H9 (cell line): Measurements from ENCODE around the gene NPTX2. TPM values are rescaled to one million over a fixed set of nuclear protein-coding genes. Genes with fewer than 3 reads are reported as not detected.

Experiments used
- DNase-seq: peaks from one replicate; pipeline ENCODE4 v3.0.0-alpha.2; 2017
- H2AFZ ChIP-seq: one replicate; pipeline ENCODE4 v1.6.1; 2013; ENCODE audit warnings: mild to moderate bottlenecking, low read length, control low read depth, moderate library complexity
- H2AK5ac ChIP-seq: 2 replicates; pipeline ENCODE4 v1.6.1; 2013; ENCODE audit warnings: low read length, control low read depth, mixed read lengths; ENCODE audit not compliant: insufficient read length
- H2BK120ac ChIP-seq: one replicate; pipeline ENCODE4 v1.6.1; 2013; ENCODE audit warnings: low read depth, mild to moderate bottlenecking, low read length, control low read depth, inconsistent platforms; ENCODE audit not compliant: poor library complexity, severe bottlenecking
- H2BK12ac ChIP-seq: 2 replicates; pipeline ENCODE4 v1.6.1; 2013; ENCODE audit warnings: low read length, control low read depth, mixed read lengths, low read depth; ENCODE audit not compliant: insufficient read length
- H2BK15ac ChIP-seq: 2 replicates; pipeline ENCODE4 v1.6.1; 2013; ENCODE audit warnings: low read depth, low read length, control low read depth
- H2BK20ac ChIP-seq: one replicate; pipeline ENCODE4 v1.6.1; 2013; ENCODE audit warnings: low read depth, mild to moderate bottlenecking, low read length, control low read depth, inconsistent platforms; ENCODE audit not compliant: poor library complexity, severe bottlenecking
- H2BK5ac ChIP-seq: 2 replicates; pipeline ENCODE4 v1.6.1; 2013; ENCODE audit warnings: low read length, control low read depth, mixed read lengths; ENCODE audit not compliant: insufficient read length
- H3K14ac ChIP-seq: 2 replicates; pipeline ENCODE4 v1.6.1; 2013; ENCODE audit warnings: low read length, control low read depth; ENCODE audit not compliant: insufficient read depth
- H3K18ac ChIP-seq: 2 replicates; pipeline ENCODE4 v1.6.1; 2013; ENCODE audit warnings: low read depth, mild to moderate bottlenecking, mixed read lengths, low read length, control low read depth; ENCODE audit not compliant: insufficient read length
- H3K23ac ChIP-seq: 2 replicates; pipeline ENCODE4 v1.6.1; 2013; ENCODE audit warnings: low read length, control low read depth, mixed read lengths, low read depth; ENCODE audit not compliant: insufficient read length
- H3K23me2 ChIP-seq: 2 replicates; pipeline ENCODE4 v1.6.1; 2013; ENCODE audit warnings: low read depth, mild to moderate bottlenecking, mixed read lengths, low read length, control low read depth; ENCODE audit not compliant: insufficient read length, poor library complexity, severe bottlenecking
- H3K27ac ChIP-seq: 2 replicates; pipeline ENCODE4 v1.5.1; 2013; ENCODE audit warnings: low read length, control low read depth, mixed read lengths, low read depth; ENCODE audit not compliant: insufficient read length
- H3K27me3 ChIP-seq: 2 replicates; pipeline ENCODE4 v1.6.1; 2013; ENCODE audit warnings: low read length, control low read depth, inconsistent platforms; ENCODE audit not compliant: insufficient read depth
- H3K4ac ChIP-seq: 2 replicates; pipeline ENCODE4 v1.6.1; 2013; ENCODE audit warnings: low read depth, mild to moderate bottlenecking, control low read depth, inconsistent platforms, low read length, moderate library complexity
- H3K4me1 ChIP-seq: 2 replicates; pipeline ENCODE4 v1.6.1; 2013; ENCODE audit warnings: low read length, control low read depth, inconsistent platforms; ENCODE audit not compliant: insufficient read depth
- H3K4me2 ChIP-seq: 2 replicates; pipeline ENCODE4 v1.6.1; 2013; ENCODE audit warnings: low read length, control low read depth, mixed read lengths; ENCODE audit not compliant: insufficient read length, insufficient read depth
- H3K56ac ChIP-seq: 2 replicates; pipeline ENCODE4 v1.6.1; 2013; ENCODE audit warnings: low read depth, mild to moderate bottlenecking, mixed read lengths, low read length, control low read depth; ENCODE audit not compliant: insufficient read length
- H3K79me1 ChIP-seq: 2 replicates; pipeline ENCODE4 v1.6.1; 2013; ENCODE audit warnings: low read depth, mild to moderate bottlenecking, moderate library complexity, low read length, control low read depth, inconsistent platforms; ENCODE audit not compliant: insufficient read depth, poor library complexity, severe bottlenecking
- H3K79me2 ChIP-seq: 2 replicates; pipeline ENCODE4 v1.6.1; 2013; ENCODE audit warnings: low read length, control low read depth, inconsistent platforms; ENCODE audit not compliant: insufficient read depth
- H3K9ac ChIP-seq: 2 replicates; pipeline ENCODE4 v1.6.1; 2013; ENCODE audit warnings: low read length, control low read depth, mixed read lengths; ENCODE audit not compliant: insufficient read length; ENCODE audit errors: extremely low read depth
- H3K9me3 ChIP-seq: one replicate; pipeline ENCODE4 v1.6.1; 2013; ENCODE audit warnings: low read depth, low read length, inconsistent platforms; ENCODE audit not compliant: control insufficient read depth
- H3T11ph ChIP-seq: one replicate; pipeline ENCODE4 v1.6.1; 2013; ENCODE audit warnings: mild to moderate bottlenecking, low read length, control low read depth, inconsistent platforms
- H4K20me1 ChIP-seq: one replicate; pipeline ENCODE4 v1.6.1; 2013; ENCODE audit not compliant: control insufficient read depth, insufficient read length, insufficient read depth
- H4K5ac ChIP-seq: 2 replicates; pipeline ENCODE4 v1.6.1; 2013; ENCODE audit warnings: low read depth, mild to moderate bottlenecking, mixed read lengths, low read length, control low read depth; ENCODE audit not compliant: insufficient read length
- H4K8ac ChIP-seq: replicated peaks from 2 replicates; pipeline ENCODE4 v1.6.1; 2013; ENCODE audit warnings: low read length, control low read depth, mixed read lengths, low read depth; ENCODE audit not compliant: insufficient read length
- H4K91ac ChIP-seq: 2 replicates; pipeline ENCODE4 v1.6.1; 2013; ENCODE audit warnings: low read depth, mild to moderate bottlenecking, moderate library complexity, mixed read lengths, low read length, control low read depth; ENCODE audit not compliant: insufficient read length
- H3K27ac Mint-ChIP-seq, 3 experiments: 2 replicates in 2 of 3; 3 replicates in 1 of 3; pipeline ENCODE4 v1.8.0; 2020 to 2021; ENCODE audit warnings: mixed read lengths in 3 of 3, mild to moderate bottlenecking in 1 of 3, moderate library complexity in 1 of 3
- H3K27me3 Mint-ChIP-seq: 2 replicates; pipeline ENCODE4 v1.8.0; 2021; ENCODE audit warnings: low read depth, mild to moderate bottlenecking, moderate library complexity, mixed read lengths
- H3K36me3 Mint-ChIP-seq, 3 experiments: 2 replicates in 2 of 3; 3 replicates in 1 of 3; pipeline ENCODE4 v1.8.0; 2020 to 2021; ENCODE audit warnings: low read depth in 3 of 3, mixed read lengths in 3 of 3; ENCODE audit not compliant: insufficient read depth in 1 of 3
- H3K4me1 Mint-ChIP-seq, 2 experiments: 2 replicates each; pipeline ENCODE4 v1.8.0; 2020; ENCODE audit warnings: mixed read lengths in 2 of 2
- H3K4me3 Mint-ChIP-seq, 2 experiments: 2 replicates in 1 of 2; 3 replicates in 1 of 2; pipeline ENCODE4 v1.8.0; 2020 to 2021; ENCODE audit warnings: mild to moderate bottlenecking in 2 of 2, mixed read lengths in 2 of 2, moderate library complexity in 1 of 2
- H3K9me3 Mint-ChIP-seq, 2 experiments: 2 replicates in 1 of 2; 3 replicates in 1 of 2; pipeline ENCODE4 v1.8.0; 2020; ENCODE audit warnings: mild to moderate bottlenecking in 2 of 2, mixed read lengths in 2 of 2, moderate library complexity in 1 of 2
- WGBS: extraction: QIAGEN DNeasy Blood & Tissue Kit; methylation state at CpG from one replicate; pipeline ENCODE4 v1.1.7; 2013; ENCODE audit warnings: missing lambda C conversion rate, low lambda C conversion rate, mixed read lengths; ENCODE audit not compliant: insufficient read length; ENCODE audit errors: extremely low coverage; 5-methylcytosine and 5-hydroxymethylcytosine counted together
- total RNA-seq: library from RNA; stranded (reverse); gene quantifications from 2 replicates; pipeline ENCODE4 v1.2.1, GENCODE V29; 2021
- TF ChIP-seq, protein P1 (sequence below): fragments of 200-600 bp; sonication (generic); conservative IDR thresholded peaks from 3 replicates; pipeline ENCODE4 v1.8.0; 2021; ENCODE audit warnings: antibody characterized with exemption, mild to moderate bottlenecking

The NPTX2 gene
- total RNA-seq, 1 experiment from 2014 or later = 8.4 TPM

GRCh38 chr7:98622926-98623325 lies 5.8 kb downstream of the NPTX2 start:
- no peak overlapping the region for H3K4me2 ChIP-seq
- no peak overlapping the region for H4K8ac ChIP-seq
- no peak overlapping the region for H2BK120ac ChIP-seq
- H3K56ac ChIP-seq = no peak overlapping the region
- peaks cover 5% of the 10 kb centered on the region; the same call in 1 of the 2 replicates for H3K4me1 ChIP-seq
- H3K4ac ChIP-seq = no peak overlapping the region
- no peaks in the 10 kb centered on the region for H4K20me1 ChIP-seq
- H4K5ac ChIP-seq = no peak overlapping the region
- Mint-ChIP-seq H3K4me3 (no peak overlapping the region), H3K27ac (no peak overlapping the region), H3K9me3 (no peaks in the 10 kb centered on the region), H3K4me1 (peaks cover 16 to 33% of the 10 kb centered on the region in 2 experiments), H3K27me3 (peaks cover 76% of the 10 kb centered on the region), H3K36me3 (peaks cover 4 to 29% (median 28%) of the 10 kb centered on the region in 3 experiments)
- no peaks in the 10 kb centered on the region for H3K79me1 ChIP-seq
- H2BK15ac ChIP-seq = no peak overlapping the region
- H2BK12ac ChIP-seq = no peak overlapping the region
- H2BK5ac ChIP-seq = no peak overlapping the region
- H3K23ac ChIP-seq = no peak overlapping the region
- WGBS = no CpG with 5 or more reads among the region's 9 CpGs
- no peak overlapping the region for H4K91ac ChIP-seq
- H2BK20ac ChIP-seq = no peak overlapping the region
- H3K23me2 ChIP-seq = peaks cover 5% of the 10 kb centered on the region
- TF ChIP-seq, protein P1, sequence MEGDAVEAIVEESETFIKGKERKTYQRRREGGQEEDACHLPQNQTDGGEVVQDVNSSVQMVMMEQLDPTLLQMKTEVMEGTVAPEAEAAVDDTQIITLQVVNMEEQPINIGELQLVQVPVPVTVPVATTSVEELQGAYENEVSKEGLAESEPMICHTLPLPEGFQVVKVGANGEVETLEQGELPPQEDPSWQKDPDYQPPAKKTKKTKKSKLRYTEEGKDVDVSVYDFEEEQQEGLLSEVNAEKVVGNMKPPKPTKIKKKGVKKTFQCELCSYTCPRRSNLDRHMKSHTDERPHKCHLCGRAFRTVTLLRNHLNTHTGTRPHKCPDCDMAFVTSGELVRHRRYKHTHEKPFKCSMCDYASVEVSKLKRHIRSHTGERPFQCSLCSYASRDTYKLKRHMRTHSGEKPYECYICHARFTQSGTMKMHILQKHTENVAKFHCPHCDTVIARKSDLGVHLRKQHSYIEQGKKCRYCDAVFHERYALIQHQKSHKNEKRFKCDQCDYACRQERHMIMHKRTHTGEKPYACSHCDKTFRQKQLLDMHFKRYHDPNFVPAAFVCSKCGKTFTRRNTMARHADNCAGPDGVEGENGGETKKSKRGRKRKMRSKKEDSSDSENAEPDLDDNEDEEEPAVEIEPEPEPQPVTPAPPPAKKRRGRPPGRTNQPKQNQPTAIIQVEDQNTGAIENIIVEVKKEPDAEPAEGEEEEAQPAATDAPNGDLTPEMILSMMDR = no peak
- H3K27me3 ChIP-seq = peaks cover 2% of the 10 kb centered on the region; the same call in 1 of the 2 replicates
- H3K9ac ChIP-seq = no peak overlapping the region
- H3K9me3 ChIP-seq = no peaks in the 10 kb centered on the region
- no peak overlapping the region for H2AFZ ChIP-seq
- no peak overlapping the region for H2AK5ac ChIP-seq
- H3K18ac ChIP-seq = no peak overlapping the region
- H3K27ac ChIP-seq = no peak overlapping the region
- no peaks in the 10 kb centered on the region for H3K79me2 ChIP-seq
- H3T11ph ChIP-seq = no peak overlapping the region
- DNase-seq = no peak
- H3K14ac ChIP-seq = no peak overlapping the region
